Measurements from ENCODE around the gene FAM53B. TPM values are rescaled to one million over a fixed set of nuclear protein-coding genes. Genes with fewer than 3 reads are reported as not detected.

The FAM53B gene
- polyA plus RNA-seq, 1 experiment = 3.9 TPM

DNA sequence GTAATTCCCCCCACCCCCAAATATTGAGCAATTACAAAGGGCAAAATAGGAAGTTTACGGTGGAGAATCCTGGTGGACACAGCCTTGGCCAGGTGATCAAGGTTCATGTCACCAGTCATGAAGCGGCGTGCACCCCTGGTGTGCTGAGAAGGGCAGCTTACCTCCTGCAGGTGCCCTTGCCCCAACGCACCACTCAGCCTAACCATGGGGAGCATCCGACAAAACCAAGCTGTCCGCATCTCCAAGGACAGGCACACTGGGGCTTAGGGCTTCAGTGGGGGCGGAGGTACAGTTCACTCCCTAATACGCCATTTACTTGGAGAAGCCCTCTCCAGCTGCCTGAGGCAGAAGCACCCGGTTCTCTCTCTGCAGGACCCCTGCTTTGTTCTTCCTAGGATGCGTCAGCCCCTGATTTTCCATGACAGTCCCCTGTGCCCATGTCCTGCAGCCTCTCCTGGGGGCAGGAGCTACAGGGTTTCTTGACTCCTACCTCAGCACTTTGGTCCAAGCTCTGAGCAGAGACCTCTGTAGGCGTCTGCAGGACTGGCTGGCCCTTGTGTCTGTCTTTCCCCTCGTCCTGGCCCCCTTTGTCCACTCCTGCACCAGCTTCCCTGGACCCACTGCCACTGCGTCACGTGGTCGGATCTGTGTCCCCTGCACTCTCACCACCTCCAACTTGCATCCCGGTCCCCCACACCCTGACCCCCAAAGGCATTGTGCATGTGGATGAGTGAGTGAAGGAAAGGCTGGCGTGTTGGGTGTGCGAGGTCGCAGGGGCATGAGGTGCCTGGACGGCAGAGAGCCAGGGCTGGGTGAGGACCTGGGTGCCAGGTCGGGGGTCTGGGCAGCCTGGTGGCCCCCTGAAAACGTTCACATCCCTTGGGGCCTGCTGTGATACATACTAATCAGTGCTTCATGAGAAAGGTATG lies 168.8 kb downstream of the FAM53B start:
- TF ChIP-seq, protein P1, sequence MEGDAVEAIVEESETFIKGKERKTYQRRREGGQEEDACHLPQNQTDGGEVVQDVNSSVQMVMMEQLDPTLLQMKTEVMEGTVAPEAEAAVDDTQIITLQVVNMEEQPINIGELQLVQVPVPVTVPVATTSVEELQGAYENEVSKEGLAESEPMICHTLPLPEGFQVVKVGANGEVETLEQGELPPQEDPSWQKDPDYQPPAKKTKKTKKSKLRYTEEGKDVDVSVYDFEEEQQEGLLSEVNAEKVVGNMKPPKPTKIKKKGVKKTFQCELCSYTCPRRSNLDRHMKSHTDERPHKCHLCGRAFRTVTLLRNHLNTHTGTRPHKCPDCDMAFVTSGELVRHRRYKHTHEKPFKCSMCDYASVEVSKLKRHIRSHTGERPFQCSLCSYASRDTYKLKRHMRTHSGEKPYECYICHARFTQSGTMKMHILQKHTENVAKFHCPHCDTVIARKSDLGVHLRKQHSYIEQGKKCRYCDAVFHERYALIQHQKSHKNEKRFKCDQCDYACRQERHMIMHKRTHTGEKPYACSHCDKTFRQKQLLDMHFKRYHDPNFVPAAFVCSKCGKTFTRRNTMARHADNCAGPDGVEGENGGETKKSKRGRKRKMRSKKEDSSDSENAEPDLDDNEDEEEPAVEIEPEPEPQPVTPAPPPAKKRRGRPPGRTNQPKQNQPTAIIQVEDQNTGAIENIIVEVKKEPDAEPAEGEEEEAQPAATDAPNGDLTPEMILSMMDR (IDR thresholded peaks at IDR 0.05; ENCODE audit: insufficient read depth, low read depth, low read length) = no peak
- no peak for DNase-seq (ENCODE audit: low read depth)
- H3K27me3 ChIP-seq (ENCODE audit: control insufficient read depth, insufficient read depth, low read length) = peaks cover 15% of the 10 kb centered on the region
- CTCF ChIA-PET = interaction anchor here (1.0 to 1.7 kb wide), 3 partner anchors 10 to 25 kb away, joined by 3 to 5 read pairs (median 4); no protein-coding TSS in a partner anchor
- no peak overlapping the region for H3K4me3 ChIP-seq (ENCODE audit: low read depth, low read length)
- no peaks in the 10 kb centered on the region for H3K36me3 ChIP-seq (ENCODE audit: control insufficient read depth, insufficient read depth, low read length)
- POLR2A ChIA-PET = no interaction called here

DNA sequence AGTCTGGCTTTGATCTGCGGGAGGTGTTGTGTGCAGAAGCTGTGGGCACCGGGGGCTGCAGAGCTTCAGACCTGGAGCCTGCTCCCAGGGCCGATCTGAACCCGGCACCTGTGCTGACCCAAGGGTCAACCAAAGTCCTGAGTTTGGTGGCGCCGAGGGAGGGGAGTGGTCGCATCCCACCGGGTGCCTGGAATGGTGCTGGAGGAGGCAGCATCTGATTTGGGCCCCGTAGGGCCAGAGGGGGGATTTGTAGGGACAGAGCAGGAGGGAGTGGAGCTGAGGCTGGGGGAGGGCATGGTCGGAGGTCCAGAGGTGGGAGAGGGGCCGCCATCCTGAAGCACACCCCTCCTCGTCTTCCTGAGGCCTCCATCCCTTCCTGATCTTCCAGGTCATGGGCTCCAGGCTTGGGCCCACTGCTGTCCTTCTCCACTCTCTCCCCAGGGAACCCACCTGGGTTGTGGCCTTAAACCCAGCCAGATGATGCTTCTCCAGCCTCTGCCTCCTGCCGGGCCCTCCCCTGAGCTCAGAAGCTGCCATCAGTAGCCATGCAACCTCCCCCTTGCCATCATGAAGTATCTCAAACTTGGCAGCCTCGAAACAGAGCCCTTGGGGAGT lies 169.6 kb downstream of the FAM53B start:
- Histone ChIP-seq H3K27me3 (ENCODE audit: control insufficient read depth, insufficient read depth, low read length) (peaks cover 15% of the 10 kb centered on the region), H3K4me3 (ENCODE audit: low read depth, low read length) (no peak overlapping the region), H3K36me3 (ENCODE audit: control insufficient read depth, insufficient read depth, low read length) (no peaks in the 10 kb centered on the region)
- no peak for DNase-seq (ENCODE audit: low read depth)
- TF ChIP-seq, protein P1 (IDR thresholded peaks at IDR 0.05; ENCODE audit: insufficient read depth, low read depth, low read length) = no peak
- ChIA-PET POLR2A (no interaction called here), CTCF (interaction anchor here (1.0 kb wide), 2 partner anchors 9 to 26 kb away, joined by 3 to 4 read pairs; no protein-coding TSS in a partner anchor)

DNA sequence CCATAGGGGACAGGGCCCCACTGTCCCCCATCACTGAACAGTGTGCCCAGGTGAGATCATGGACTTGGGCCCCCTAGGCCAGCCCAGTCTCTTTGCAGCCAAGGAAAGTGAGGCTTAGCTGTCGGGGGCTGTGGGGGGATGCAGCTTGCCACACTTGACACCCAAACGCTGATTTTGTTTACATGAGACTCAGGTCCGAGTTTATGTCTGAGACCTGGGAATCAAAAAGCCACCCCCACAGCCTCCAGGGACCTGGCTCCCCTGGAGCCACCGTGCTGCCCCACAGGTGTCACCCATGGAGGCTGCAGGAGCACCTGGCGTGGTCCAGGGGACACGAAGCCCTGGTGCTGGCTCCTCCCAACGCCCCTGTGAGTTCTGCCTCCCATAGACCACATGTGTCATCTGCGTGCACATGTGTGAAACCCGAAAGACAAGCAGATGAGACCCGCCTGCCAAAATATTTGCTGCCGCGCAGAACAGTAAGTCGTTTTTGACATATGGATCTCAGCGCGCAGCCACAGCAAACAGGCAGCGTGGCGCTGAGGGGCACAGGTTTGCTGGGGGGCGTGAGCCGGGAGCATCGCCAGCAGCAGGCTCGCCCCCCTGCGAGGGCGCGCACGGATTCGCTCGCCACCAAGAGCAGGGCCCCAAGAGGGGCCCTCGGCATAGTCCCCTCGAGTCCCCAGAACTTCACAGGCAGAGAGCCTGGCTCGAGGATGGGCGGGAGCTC lies 170.3 kb downstream of the FAM53B start:
- ChIA-PET POLR2A (no interaction called here), CTCF (no interaction called here)
- H3K27me3 ChIP-seq (ENCODE audit: control insufficient read depth, insufficient read depth, low read length) = peaks cover 15% of the 10 kb centered on the region
- no peaks in the 10 kb centered on the region for H3K36me3 ChIP-seq (ENCODE audit: control insufficient read depth, insufficient read depth, low read length)
- TF ChIP-seq, protein P1 (IDR thresholded peaks at IDR 0.05; ENCODE audit: insufficient read depth, low read depth, low read length) = no peak
- no peak overlapping the region for H3K4me3 ChIP-seq (ENCODE audit: low read depth, low read length)
- DNase-seq (ENCODE audit: low read depth) = no peak

DNA sequence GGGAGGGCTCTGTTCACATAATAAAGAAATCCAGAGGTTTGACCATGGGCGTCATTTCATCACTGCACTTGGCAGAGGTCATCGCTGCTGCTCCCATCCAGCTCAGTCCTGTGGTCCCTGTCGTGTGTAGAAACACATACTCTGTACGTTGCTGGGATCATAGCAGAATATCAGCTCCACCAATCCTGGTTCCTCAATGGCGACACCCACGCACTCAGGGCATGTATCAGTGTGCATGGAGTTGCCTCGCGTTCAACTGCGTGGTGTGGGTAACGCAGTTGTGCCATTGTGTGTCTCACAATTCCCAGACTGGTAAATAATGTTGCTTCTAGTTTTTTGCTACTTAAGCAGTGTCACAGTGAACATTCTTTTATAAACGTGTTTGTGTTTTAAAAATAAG lies 171.4 kb downstream of the FAM53B start:
- CTCF ChIA-PET = interaction anchor here (0.6 kb wide), 1 partner anchor 9 kb away, joined by 3 read pairs; no protein-coding TSS in a partner anchor
- TF ChIP-seq, protein P1 (IDR thresholded peaks at IDR 0.05; ENCODE audit: insufficient read depth, low read depth, low read length) = no peak
- Histone ChIP-seq H3K36me3 (ENCODE audit: control insufficient read depth, insufficient read depth, low read length) (no peaks in the 10 kb centered on the region), H3K27me3 (ENCODE audit: control insufficient read depth, insufficient read depth, low read length) (peaks cover 15% of the 10 kb centered on the region), H3K4me3 (ENCODE audit: low read depth, low read length) (no peak overlapping the region)
- POLR2A ChIA-PET = no interaction called here
- DNase-seq (ENCODE audit: low read depth) = no peak

GRCh38 chr10:124570646-124571045 lies 173.5 kb downstream of the FAM53B start:
- Histone ChIP-seq H3K4me3 (ENCODE audit: low read depth, low read length) (no peak overlapping the region), H3K36me3 (ENCODE audit: control insufficient read depth, insufficient read depth, low read length) (no peaks in the 10 kb centered on the region), H3K27me3 (ENCODE audit: control insufficient read depth, insufficient read depth, low read length) (peaks cover 15% of the 10 kb centered on the region)
- POLR2A ChIA-PET = no interaction called here
- DNase-seq (ENCODE audit: low read depth) = no peak
- TF ChIP-seq, protein P1 (IDR thresholded peaks at IDR 0.05; ENCODE audit: insufficient read depth, low read depth, low read length) = no peak
- CTCF ChIA-PET = interaction anchor here (0.6 kb wide), 1 partner anchor 117 kb away, joined by 3 read pairs; no protein-coding TSS in a partner anchor

Measured in BJ (cell line).